ENCODE results near the gene DNMT3A. TPM values are rescaled to one million over a fixed set of nuclear protein-coding genes. Genes with fewer than 3 reads are reported as not detected.

DNMT3A gene
- total and polyA plus RNA-seq, 2 experiments from 2014 or later: 47.2 to 80.4 TPM

- Mint-ChIP-seq H3K27ac (no peak overlapping the region), H3K36me3 (ENCODE audit: low read depth) (no peaks in the 10 kb centered on the region), H3K4me1 (peaks cover 5% of the 10 kb centered on the region), H3K9me3 (no peaks in the 10 kb centered on the region), H3K27me3 (ENCODE audit: insufficient read depth, low read depth, poor library complexity) (peaks cover 12% of the 10 kb centered on the region), H3K4me3 (no peak overlapping the region)
- H2AFZ ChIP-seq: peak overlapping the region; percentile 56; the same call in 1 of the 2 replicates
- H3K4me2 ChIP-seq: no peak overlapping the region
- H3K4me3 ChIP-seq: no peak overlapping the region
- H3F3A ChIP-seq (replicated peaks; ENCODE audit: low read depth): no peaks in the 10 kb centered on the region; the same call in 1 of the 2 replicates
- 0 out of 2 replicates have a peak, but pooled peaks cover 4% of the 10 kb centered on the region for H3K4me1 ChIP-seq (ENCODE audit: insufficient read depth)
- no peak overlapping the region for H3K27ac ChIP-seq (ENCODE audit: low read depth)
- H3K36me3 ChIP-seq (ENCODE audit: insufficient read depth): no peaks in the 10 kb centered on the region
- no peaks in the 10 kb centered on the region for H3K27me3 ChIP-seq (ENCODE audit: insufficient read depth)
- H4K20me1 ChIP-seq (replicated peaks; ENCODE audit: insufficient read depth): no peaks in the 10 kb centered on the region
- ATAC-seq (peak; percentile 58), DNase-seq (ENCODE audit: low spot score) (no peak)
- H3K9me2 ChIP-seq (ENCODE audit: insufficient read depth): no peaks in the 10 kb centered on the region
- TF ChIP-seq ZNF331 (CRISPR knock-in tag; IDR thresholded peaks at IDR 0.05; ENCODE audit: low read depth) (no peak), POLR2AphosphoS5 (IDR thresholded peaks at IDR 0.05; ENCODE audit: low read depth) (no peak), CTCF (conservative IDR thresholded peaks at IDR 0.05; ENCODE audit: low read depth in 2 of 2) (no peak), ZNF114 (CRISPR knock-in tag; IDR thresholded peaks at IDR 0.05) (no peak), NANOG (IDR thresholded peaks at IDR 0.05; ENCODE audit: borderline replicate concordance) (no peak), ETS1 (IDR thresholded peaks at IDR 0.05) (no peak), REST (IDR thresholded peaks at IDR 0.05; ENCODE audit: unreplicated experiment) (no peak), CREB1 (CRISPR knock-in tag; IDR thresholded peaks at IDR 0.05; ENCODE audit: low read depth) (no peak), EZH2phosphoT487 (IDR thresholded peaks at IDR 0.05; ENCODE audit: unreplicated experiment) (no peak), EZH2 (IDR thresholded peaks at IDR 0.05; ENCODE audit: low read depth, unreplicated experiment) (no peak), JUNB (IDR thresholded peaks at IDR 0.05; ENCODE audit: unreplicated experiment) (no peak), STAT1 (IDR thresholded peaks at IDR 0.05; ENCODE audit: unreplicated experiment) (no peak), ZNF462 (CRISPR knock-in tag; IDR thresholded peaks at IDR 0.05) (no peak)
- no peaks in the 10 kb centered on the region for H3K79me2 ChIP-seq (replicated peaks; ENCODE audit: insufficient read depth)
These were observed 134.6 kb downstream of the DNMT3A start for GRCh38 chr2:25207078-25207545.

Data from GM23338 (cell line).